ENCODE measurements around the gene TSPAN17.

TSPAN17 gene

DNA sequence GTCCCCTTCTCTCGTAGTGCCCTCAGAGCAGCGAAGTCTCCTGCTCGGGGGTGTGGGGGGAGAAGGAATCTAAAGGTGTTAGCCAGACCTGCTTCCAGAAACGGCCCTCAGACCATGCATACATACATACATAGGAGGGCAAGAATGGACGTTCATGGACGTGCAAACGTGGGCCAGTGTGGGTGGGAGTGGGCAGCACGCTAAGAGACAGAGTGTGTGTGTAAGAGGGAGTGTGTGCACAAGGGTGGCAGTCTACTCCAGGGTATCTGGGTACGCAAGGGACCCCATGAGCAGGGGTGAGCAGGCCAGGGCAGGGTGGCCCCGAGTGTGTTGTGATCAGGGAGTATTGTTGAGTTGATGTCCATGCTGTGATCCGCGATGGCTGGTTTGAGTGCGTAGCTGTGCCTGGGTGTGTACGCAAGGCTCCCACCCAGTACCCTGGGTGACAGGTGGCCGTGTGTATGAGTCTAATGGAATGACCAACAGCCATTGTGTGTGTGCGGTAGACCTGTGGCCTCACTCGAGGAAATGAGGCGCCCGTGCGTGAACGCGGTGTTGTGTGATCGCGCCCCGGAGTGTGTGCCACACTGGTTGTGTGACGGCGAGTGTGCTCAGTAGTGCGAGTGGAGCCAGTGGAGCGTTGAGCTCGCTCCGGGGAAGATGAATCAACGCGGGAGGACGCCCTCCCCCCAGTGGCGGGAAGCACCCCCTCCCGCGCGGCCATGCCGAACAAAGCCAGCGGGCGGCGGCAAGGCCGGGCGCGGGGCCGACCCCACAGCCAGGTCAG, 38.2 kb upstream of the TSPAN17 start:
- TF ChIP-seq, protein P1, sequence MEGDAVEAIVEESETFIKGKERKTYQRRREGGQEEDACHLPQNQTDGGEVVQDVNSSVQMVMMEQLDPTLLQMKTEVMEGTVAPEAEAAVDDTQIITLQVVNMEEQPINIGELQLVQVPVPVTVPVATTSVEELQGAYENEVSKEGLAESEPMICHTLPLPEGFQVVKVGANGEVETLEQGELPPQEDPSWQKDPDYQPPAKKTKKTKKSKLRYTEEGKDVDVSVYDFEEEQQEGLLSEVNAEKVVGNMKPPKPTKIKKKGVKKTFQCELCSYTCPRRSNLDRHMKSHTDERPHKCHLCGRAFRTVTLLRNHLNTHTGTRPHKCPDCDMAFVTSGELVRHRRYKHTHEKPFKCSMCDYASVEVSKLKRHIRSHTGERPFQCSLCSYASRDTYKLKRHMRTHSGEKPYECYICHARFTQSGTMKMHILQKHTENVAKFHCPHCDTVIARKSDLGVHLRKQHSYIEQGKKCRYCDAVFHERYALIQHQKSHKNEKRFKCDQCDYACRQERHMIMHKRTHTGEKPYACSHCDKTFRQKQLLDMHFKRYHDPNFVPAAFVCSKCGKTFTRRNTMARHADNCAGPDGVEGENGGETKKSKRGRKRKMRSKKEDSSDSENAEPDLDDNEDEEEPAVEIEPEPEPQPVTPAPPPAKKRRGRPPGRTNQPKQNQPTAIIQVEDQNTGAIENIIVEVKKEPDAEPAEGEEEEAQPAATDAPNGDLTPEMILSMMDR (IDR thresholded peaks at IDR 0.05; ENCODE audit: insufficient read depth, missing control alignments) = no peak
- DNase-seq (ENCODE audit: insufficient read length, low spot score) (no peak), FAIRE-seq (no peak)

DNA sequence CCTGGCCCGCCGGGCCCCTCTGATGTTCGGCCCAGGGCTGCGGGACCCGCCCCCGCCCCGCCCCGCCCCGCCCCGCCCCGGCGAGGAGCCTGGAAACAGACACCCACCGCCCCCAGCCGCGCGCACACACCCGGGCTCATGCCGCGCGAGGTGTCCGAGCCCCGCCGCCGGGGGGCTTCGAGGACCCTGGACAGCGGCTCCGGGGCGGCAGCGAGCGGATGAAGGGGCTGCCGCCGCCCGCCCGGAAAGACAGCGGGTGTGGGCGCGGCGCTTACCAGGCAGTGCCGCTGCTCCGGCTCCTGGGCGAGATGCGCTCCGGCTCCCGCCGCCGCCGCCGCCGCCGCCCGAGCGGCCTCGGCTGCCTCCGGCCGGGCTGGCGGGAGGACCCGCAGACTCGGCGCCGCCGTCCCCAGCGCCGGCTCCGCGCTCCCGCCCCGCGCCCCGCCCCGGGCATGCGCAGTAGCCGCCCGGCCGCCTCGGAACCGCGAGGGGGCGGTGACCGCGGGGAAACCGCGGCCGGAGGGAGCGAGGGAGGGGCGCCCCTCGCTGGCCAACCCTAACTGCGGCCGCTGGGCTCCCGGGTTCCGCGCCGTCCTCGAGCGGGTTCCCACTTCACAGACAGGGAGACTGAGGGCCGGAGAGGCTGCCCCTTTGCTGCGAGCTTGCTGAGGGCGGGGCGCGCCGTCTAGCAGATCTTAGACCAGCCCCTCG, 37.4 kb upstream of the TSPAN17 start, which contains the start of gene GPRIN1:
Gene GPRIN1 (minus strand): TSS at position 433 of the 711 bp plus-strand sequence. CDS start 10,322 bp downstream, outside the sequence.
- peak; percentile 80 for DNase-seq (ENCODE audit: insufficient read length, low spot score)
- TF ChIP-seq, protein P1 (IDR thresholded peaks at IDR 0.05; ENCODE audit: insufficient read depth, missing control alignments) = peak; percentile 21
- no peak for FAIRE-seq

DNA sequence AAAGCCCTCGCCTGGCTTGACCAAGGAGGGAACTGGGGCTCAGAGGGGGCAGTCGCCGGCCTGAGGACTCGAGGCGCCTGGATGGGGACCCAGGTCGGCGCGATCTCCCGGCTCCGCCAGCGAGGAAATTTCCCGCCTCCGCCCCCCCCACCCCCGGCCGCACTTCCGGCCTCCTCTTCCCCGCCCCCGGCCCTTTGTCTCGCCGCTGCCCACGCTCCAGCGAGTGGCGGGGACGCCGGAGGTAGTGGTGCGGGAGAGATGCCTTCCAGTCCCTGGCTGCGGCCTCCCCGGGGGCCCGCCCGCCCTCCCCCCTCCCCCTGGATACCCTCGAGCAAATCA, 36.9 kb upstream of the TSPAN17 start:
- FAIRE-seq = no peak
- DNase-seq (ENCODE audit: insufficient read length, low spot score) = peak; percentile 48
- TF ChIP-seq, protein P1 (IDR thresholded peaks at IDR 0.05; ENCODE audit: insufficient read depth, missing control alignments) = no peak

DNA sequence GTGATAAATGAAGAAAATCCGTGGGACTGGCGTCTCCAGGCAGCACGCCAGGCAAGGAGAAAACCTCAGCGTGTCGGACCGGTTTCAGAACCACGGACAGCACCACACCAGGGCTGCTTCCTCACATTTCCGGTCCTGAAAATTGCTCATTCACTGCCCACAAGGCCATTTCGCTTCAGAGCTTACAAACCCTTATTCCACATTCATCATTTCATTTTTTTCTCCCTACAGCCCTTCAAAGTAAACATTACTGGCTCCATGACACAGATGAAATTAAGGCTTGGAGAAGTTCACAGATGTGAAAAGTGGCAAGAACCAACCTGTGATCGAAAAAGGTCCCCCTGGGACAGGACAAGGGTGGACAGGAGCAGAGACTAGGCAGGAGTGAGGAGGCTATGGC, 35.8 kb upstream of the TSPAN17 start:
- no peak for FAIRE-seq
- TF ChIP-seq, protein P1 (IDR thresholded peaks at IDR 0.05; ENCODE audit: insufficient read depth, missing control alignments) = no peak
- DNase-seq (ENCODE audit: insufficient read length, low spot score) = no peak

DNA sequence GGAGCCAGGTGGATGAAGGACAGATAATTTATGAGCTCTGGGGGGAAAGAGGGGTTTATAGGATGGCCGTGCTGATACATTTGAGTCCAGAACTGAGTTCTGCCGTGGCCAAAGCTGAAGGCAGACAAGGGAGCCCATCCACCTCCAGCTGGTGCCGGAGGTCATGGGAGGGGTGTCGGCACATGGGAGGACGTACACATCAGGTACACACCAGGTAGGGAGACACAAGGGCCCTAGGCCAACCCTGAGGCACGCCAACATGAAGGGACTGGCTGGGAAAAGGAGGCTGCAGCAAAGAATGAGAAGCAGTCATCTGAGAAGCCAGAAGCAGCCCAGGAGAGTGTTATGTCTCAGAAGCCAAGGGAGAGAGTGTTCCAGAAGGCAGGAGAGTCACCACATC, 35.3 kb upstream of the TSPAN17 start:
- TF ChIP-seq, protein P1 (IDR thresholded peaks at IDR 0.05; ENCODE audit: insufficient read depth, missing control alignments) = no peak
- no peak for DNase-seq (ENCODE audit: insufficient read length, low spot score)

DNA sequence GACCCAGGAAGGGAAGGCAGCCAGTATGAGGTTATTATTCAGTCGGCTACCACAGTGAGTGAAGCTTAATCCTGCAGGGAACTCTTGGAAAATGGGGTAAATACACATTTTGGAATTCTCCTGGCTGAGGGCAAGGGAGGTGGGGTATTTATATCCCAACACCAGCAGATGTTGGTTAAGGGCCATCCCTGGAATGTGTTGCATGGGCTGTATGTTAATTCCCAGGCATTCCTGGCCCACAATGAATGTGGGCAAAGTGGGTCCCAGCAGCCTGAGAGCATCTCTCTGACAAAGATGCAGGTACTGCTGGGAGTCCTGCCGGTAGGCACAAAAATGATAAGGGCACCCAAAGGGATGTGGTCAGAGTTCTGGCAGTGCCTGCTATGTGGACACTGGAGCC, 34.4 kb upstream of the TSPAN17 start:
- DNase-seq (ENCODE audit: insufficient read length, low spot score) = no peak
- TF ChIP-seq, protein P1 (IDR thresholded peaks at IDR 0.05; ENCODE audit: insufficient read depth, missing control alignments) = no peak
- no peak for FAIRE-seq

More for the DNA sequence above, 35.3 kb upstream of the TSPAN17 start:
- no peak for FAIRE-seq
